Pons (tissue), 1 donor: ENCODE data around the gene PHLPP1.
A peak's percentile ranks its signal among the peaks of the same experiment; 100 is the strongest.

ENCODE experiments used
- DNase-seq: peaks from one replicate; pipeline ENCODE4 v3.0.0-alpha.2; 2016; ENCODE audit warnings: low spot score

The PHLPP1 gene

DNA sequence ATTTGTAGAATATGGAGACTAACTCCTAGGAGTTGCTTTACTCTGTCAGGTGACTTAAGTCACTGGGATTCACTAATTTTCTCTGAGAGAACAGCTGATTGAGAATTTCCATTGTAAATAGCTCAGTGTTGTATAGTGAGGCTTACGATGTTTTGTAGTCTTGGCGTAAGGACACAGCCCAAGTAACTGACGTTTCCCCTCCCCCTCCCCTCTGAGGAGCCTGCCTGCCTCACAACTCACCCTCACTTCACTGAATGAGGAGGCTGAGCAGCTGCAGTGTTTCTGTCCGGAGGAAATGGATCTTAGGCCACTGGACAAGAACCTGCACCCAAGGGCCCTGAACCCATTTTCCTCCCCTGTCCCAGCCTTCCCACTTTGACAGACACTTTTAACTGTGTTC is 264.6 kb downstream of the PHLPP1 start:
- DNase-seq = peak; percentile 73

- no peak for DNase-seq
These were observed 266.2 kb downstream of the PHLPP1 start for GRCh38 chr18:62981566-62981965.

- DNase-seq = peak; percentile 90
These were observed 267.4 kb downstream of the PHLPP1 start for GRCh38 chr18:62982600-62983251.

DNA sequence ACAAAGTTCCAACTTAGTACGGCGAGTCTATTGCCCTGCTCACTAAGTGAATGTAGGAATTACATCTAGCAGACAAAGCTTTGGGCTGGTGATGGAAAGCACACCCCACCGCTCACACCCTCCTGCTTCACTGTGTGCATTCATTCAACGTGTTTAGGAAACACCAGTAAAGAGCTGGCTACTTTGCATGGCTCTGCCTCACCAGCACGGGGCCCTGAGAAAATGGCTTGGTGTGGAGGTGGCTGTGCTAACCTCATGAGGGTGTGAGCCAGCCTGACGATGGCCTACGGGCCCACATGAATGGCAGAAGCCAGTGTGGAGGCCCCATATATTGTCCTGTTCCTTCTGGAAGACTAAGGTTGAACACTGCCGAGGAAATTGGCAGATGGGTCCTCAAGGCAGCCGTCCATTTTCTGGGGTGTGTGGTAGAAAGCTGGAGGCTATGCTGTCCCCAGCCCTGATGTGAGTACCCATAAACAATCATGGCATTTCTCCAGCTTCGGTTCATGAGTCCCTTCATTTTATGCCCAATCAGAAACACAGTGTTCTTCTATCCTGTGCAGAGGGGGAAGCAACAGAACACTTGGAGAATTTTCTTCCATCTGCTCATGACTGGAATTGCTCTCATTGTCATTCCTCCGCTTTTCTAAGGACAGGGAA is 269.4 kb downstream of the PHLPP1 start:
- no peak for DNase-seq

- no peak for DNase-seq
These were observed 271.1 kb downstream of the PHLPP1 start for GRCh38 chr18:62986490-62986889.

GRCh38 chr18:62987055-62987830 is 271.9 kb downstream of the PHLPP1 start:
- DNase-seq = no peak

DNA sequence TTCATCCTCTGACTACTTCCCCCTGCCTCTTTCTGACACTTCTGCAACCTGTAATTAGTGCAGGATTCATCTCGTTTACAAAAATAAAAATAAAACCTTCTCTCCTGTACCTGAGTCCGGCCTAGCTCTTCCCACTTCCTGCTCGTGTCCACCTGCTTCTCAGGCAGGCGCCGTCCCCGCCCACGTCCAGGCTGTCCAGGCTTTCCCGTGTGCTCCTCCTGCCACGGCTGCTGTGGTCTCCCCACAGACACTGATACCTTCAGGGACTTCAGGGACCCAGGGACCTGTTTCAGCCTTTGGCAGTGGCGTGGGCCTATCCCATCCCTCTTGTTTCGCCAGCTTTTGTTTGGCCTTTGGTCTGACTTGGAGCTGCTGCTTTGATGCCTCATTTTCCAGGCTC is 272.5 kb downstream of the PHLPP1 start:
- DNase-seq = no peak

DNA sequence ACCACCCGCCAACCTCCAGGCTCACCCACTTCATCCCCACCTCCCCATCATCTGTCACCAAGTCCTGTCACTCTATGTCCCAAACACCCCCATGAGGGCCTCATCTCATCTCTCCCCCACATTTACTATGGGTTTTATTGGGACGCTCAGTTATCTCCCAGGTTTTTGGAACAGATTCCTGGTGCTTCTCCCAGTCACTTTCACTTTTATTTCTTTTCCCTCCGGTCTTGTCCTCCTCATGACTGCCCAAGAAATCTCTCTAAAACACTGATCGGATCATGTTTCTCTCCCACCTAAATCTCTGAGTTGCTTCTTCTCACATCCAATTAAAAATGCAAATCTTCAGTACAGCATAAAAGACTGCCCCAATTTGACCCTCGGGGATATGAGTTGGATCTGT is 273.1 kb downstream of the PHLPP1 start:
- no peak for DNase-seq

DNA sequence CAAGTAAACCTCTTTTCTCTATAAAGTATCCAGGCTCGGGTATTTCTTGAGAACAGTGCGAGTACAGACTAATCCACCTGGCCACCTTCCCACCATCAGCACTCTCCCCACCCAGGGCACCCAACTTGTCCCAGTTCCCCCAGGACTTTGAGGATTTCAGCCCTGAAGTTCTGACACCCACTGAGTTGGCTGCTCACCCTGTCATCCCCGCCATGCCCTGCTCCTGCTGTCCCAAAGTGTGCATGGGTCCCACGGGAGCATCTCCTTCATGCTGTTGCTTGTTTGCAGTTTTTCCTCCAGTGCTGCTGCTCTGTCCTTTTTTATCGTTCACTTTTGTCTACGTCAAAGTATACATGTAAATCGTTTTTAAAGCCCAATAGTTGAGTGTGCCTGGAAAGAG is 273.9 kb downstream of the PHLPP1 start:
- DNase-seq = no peak

DNA sequence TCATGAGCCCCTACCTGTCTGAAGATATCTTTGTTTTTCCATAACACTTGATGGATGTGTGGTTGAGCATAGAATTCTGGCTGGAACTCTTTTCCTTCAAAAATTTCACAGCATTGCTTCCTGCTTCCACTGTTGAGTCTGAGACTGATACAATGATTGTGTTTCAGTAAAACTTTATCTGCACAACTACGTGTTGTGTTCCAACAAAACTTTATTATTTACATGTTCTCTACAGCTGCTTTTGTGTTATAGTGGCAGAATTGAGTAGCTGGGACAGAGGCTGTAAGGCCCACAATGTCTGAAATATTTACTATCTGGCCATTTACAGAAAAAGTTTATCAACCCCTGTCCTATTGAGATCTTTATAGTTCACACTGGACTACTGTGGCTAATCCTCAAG is 275.3 kb downstream of the PHLPP1 start:
- no peak for DNase-seq

DNA sequence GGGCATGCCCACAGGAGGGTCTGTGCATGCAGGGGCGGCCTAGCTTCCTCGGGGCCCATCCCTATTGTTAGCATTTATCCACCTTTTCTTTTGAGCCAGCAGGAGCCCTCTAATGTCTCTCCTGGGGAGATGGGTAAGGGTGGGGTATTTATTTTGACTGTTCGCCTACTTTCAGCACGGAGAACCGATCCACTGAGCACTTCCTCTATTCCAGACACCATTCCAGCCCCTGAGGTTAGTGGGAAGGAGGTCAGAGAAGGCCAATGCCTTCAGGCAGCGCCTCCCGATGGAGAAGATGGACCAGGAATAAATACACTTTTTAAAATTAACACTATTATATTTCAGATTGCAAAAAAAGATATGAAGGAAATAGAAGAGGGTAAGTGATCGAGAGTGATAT is 276.0 kb downstream of the PHLPP1 start:
- DNase-seq = no peak

DNA sequence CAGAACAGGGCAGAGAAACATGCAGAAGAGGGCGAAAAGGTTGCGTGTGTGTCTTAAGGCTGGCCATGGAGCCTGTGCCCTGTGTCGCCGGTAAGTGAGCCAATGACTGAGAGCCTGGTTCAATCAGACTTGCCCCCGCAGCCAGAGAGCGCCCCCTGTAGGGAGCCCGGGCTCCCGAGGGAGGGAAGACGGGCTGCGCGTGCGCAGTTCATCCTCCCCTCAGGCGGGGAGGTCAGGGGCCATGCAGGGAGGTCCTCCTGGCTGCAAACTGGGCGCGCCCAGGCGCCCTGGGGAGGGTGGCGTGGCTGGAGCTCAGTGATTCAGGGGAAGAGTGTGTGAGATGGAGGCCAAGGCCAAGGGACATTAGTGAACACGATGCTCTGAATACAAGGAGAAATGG is 276.6 kb downstream of the PHLPP1 start:
- no peak for DNase-seq

GRCh38 chr18:62992877-62993365 is 277.6 kb downstream of the PHLPP1 start:
- no peak for DNase-seq

DNA sequence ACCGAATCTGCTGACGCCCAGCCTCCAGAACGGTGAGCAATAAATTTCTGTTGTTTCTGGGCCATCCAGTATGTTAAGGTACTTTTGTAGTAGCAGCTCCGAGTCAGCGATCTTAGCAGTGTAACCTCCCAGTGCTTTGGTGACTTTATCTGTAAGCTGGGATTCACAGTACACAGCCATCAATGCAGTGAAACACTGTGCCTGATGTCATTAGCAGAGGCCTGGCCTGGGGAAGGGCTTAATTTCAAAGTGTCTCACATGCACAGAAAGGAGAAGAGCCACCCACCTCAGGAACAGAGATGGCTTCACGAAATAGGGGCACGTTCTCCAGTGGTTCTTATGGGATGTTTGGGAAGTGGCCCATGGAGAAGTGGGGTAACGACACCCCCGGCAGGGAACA is 281.2 kb downstream of the PHLPP1 start:
- no peak for DNase-seq

DNA sequence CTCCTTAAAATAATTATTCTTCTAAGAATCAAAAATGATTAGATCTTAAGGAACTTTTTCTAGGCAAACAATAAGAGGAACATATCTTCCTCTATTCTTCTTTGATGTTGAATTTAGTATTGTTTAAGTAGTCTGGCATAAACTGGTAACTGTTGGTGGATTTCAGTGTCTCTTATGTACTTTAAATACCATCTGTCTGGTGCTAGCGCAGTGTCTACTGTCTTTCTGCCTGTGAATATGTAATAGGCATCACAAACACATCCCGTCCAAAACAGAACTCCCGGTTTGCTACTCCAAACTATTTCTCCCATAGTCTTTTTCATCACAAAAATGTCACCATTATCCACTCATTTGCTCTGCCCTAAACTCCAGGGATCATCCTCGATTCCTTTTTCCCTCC is 281.7 kb downstream of the PHLPP1 start:
- no peak for DNase-seq

DNA sequence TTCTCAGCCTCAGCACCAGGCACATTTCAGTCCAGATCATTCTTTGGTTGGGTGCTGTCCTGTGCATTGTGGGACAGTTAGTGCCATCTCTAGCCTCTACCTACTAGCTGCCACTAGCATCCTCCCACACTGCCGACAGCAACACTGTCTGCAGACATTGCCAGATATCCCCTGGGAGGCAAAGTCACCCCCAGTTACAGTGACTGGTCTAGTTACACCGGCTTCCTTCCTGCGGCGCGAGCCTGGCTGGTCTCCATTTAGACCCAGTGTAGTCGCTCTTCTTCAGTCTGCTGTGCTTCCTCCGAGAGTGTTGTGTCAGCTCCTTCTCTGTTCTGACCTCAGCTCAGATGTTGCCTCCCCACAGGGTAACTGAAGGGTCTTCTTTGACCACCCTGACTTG is 283.1 kb downstream of the PHLPP1 start:
- no peak for DNase-seq

GRCh38 chr18:62999392-62999791 is 284.1 kb downstream of the PHLPP1 start:
- peak; percentile 59 for DNase-seq

- DNase-seq = peak; percentile 7
These were observed 284.6 kb downstream of the PHLPP1 start for GRCh38 chr18:62999921-63000320.

DNA sequence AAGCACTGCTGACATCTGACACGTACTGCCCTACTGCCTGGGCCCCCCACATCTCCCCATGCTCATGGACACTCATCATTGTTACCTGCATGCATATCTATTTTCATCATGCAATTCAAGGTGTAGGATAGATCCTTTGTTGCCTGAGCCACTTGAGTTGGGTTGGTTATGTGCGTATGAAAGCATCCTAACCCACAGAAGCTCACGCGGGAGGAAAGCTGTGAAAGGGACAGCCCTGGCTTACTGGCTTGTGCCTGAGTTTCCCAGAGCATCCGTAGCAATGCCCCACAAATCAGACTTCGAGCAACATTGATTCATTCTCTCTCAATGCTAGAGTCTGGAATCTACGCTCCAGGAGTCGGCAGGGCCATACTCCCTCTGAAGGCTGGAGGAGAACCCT is 285.5 kb downstream of the PHLPP1 start:
- DNase-seq = no peak

DNA sequence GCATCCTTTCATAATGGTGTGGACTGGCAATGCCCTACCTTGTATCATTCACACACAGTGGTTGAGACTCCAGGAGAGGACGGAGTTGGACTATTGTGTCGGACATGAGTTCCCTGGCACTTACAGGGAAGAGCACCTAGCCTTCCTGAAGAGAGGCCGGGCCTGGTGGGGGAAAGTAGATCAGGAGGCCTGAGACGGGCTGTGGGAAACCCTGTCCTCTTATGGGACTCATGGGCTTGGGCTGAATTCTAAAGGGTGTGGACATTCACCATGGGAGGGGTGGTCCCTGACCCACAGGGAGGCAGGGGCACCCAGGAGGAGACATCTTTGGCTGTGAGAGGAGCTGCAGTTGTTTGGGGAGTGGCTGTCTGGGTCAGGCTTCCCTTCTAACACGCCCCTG is 286.5 kb downstream of the PHLPP1 start:
- no peak for DNase-seq

DNA sequence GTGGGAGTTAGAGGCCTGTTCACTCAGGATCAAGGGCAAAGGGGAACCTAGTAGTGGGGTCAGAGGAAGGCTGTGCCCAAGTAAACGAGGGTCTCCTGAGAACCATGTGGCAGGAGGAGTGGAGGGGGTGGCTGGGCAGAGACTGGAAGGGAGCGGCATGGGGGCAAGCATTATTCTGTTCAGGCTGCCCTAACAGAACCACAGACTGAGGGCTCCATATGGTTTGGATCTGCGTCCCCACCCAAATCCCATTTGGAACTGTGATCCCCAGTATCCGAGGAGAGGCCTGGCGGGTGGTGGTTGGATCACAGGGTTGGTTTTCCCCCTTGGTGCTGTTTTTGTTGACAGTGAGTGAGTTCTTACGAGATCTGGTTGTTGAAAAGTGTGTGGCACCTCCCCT is 287.0 kb downstream of the PHLPP1 start:
- no peak for DNase-seq

DNA sequence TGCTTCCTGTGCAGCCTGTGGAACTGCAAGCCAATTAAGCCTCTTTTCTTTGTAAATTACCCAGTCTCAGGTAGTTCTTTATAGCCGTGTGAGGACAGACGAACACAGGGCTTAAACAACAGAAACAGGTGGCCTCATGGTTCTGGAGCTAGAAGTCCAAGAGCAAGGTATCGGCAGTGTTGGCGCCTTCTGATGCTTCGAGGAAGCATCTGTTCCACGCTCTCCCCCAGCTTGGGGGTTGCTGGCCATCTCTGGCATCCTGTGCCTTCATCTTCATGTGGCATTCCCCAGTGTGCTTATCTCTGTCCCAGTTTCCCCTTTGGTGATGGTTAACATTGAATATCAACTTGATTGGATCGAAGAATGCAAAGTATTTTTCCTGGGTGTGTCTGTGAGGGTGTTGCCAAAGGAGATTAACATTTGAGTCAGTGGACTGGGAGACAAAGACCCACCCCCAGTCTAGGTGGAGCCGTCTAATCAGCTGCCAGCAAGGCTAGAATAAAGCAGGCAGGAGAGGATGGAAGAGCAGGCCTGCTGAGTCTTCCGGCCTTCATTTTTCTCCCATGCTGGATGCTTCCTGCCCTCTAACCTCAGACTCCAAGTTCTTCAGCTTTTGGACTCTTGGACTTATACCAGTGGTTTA is 287.6 kb downstream of the PHLPP1 start:
- no peak for DNase-seq

DNA sequence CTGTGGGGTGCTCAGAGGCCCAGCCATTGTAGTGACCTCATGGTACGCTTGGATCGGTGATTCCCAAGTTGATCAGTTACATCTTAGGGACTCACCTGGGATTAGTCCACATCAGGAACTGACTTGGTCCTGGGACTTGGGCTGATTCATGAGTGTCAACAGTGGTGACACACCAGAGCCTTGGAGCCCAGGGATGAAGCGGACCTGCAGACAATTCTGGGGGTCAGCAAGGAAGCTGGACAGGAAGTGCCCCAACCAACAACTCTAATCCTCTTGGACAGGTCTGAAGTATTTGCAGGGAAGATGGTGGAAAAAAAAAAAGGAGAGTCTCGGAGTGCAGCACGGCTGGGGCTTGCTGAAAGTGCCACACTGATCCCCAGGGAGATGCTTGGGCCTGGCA is 288.6 kb downstream of the PHLPP1 start:
- no peak for DNase-seq
